CD4-positive, alpha-beta T cell treated with Interleukin-15 for 4 hours (primary cell): ENCODE data around the gene GSAP.
"Not testable (repeated sequence)": the region's sequence is repeated elsewhere in the genome, so short reads cannot be mapped to it uniquely, and the experiment has no call there.

Source experiments
- DNase-seq: peaks from one replicate; pipeline ENCODE4 v3.0.0-alpha.2; 2020; ENCODE audit warnings: low spot score

GSAP gene

DNA sequence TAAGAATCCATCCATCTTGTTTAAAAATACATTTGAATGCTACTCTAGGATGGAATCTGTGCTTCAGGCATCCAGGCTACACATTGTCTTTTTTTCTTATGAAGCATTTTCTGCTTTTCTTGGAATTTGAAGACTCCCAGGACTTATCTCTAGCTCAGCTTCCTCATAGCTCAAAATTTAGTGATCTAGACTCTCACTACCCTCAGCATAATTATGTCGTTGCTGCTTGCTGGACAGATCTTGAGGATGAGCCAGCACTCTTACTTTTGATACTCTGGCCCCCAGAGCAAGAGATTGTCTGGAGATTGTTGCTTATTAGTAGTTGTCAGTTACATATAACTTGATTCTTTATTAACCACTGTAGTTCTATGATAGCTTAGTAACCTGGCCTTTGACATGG, 133.3 kb downstream of the GSAP start:
- DNase-seq: no peak

DNA sequence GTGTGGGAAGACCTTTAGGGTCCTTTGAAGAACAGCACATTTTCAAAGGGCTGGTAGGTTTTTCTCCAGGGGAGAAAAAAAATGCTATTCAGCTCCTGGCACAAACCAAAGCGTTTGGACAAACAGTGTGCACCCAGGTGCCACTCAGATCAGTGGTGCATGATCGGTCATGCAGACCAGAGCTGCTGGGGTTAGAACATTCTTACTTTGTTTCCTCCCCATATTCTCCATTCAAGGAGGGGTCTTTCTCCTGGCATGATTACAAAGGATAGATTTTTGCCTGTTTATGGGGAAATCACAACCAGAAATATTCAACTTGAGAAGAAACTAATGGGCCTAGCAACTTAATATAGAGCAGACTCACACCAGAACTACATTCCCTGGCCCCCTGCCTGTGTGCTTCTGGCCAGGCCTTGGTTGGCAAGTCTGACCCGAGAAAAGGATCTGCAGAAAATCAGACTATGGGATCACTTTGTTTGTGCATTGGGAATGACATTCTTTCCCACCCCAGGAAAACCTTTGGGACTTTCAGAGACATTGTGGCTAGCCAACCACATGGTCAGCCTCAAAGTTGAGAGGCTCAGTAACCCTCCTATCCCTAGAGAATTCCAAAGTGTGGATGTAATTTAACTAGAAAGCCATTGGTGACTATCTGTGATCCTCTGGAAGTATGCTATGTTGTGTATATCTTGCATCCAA, 134.2 kb downstream of the GSAP start:
- DNase-seq: no peak

DNA sequence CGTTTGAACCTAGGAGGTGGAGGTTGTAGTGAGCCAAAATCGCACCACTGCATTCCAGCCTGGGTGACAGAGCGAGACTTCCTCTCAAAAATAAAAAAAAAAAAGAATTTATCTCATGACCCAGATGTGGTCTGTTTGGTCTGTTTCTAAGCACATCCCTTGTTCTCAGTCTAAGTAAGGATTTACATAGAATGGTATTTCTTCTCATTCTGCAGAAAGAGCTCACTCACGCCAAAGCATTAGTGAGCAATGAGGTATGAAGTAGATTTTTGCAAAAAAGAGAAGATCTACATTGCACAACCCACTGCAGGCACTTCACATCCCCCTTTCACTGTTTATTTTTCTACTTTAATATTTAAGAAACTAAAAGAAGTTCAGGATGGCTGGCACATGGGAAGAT, 140.0 kb downstream of the GSAP start:
- DNase-seq: no peak

DNA sequence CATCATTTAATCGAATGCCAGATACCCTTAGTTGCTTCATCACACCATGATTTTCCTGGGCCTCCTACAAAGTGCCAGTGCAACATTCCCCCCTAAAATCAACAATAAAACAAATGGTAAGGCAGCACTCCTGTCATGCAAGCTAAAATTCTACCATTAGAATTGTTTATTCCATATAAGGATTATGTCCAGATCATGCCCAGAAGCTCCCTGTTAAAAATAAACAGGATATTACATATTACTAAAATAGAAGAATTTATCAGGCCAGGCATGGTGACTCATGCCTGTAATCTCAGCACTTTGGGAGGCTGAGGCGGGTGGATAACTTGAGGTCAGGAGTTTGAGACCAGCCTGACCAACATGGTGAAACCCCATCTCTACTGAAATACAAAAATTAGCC, 140.5 kb downstream of the GSAP start:
- DNase-seq: not testable (repeated sequence)

DNA sequence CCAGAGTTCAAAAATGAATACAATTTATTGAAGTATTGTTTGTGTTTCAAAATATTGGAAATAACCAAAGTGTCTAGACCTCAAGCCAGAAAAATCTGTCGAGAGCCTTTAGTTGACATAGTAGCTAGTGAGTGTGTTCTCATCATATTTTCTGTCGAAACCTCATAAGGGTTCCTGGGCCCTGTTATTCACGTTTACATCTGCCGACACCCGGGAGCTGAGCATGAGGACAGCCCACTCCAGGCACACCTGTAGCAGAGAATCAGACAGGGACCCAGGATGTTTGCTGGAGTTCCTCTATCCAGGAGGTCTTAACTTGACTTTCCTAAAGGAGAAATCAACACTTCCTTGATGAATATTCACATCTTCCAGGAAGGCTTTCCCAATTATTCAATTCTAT, 144.4 kb downstream of the GSAP start:
- DNase-seq: no peak

DNA sequence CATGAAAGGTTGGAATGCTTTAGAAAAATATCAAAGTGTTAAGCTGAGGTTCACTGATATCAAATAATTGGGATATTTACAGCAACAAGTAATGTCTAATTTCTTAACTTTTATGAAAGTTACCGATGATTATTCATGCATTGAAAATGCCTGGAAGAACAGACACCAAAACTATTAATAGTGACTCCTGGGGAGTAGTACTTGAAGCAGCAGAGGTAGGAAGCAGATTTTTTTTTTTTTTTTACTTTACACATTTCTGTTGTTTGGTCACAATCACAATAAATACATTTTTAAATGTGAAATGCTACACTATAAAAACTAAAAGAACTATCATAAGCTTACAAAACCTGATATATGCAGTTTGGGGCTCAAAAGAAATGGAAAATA, 146.1 kb downstream of the GSAP start:
- DNase-seq: no peak

DNA sequence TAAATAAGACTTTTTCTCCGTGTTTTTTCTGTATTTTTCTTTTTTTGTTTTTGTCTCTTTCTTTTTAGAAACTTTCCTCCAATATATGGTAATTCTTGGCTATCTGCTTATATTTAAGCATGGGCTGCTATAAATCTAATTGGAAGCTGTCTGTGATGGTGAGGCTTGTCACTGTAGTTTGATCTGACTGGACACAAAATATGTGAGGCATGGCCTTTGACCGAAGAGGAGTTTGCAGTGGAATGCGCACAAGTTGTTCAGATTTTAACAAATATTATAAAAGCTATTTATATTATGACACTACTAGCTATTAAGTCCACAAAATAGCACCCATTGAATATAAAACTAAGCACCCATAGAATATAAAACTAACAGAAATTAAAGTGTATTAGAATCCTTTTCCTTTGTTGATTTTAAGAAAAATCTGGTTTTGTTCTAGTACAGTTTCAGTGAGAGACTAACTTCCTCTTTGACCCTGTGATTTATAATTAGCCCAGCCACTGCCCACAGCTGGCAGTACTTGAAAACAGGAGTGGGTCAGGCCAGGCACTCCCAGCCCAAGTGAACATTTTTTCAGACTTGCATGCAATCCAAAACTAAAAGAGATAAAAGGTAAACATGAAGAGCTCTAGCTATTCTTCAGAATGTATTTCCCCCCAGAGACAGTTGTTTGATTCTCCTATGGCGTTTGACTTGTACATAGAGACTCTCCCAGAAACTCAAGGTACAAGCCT, 146.6 kb downstream of the GSAP start:
- no peak for DNase-seq

DNA sequence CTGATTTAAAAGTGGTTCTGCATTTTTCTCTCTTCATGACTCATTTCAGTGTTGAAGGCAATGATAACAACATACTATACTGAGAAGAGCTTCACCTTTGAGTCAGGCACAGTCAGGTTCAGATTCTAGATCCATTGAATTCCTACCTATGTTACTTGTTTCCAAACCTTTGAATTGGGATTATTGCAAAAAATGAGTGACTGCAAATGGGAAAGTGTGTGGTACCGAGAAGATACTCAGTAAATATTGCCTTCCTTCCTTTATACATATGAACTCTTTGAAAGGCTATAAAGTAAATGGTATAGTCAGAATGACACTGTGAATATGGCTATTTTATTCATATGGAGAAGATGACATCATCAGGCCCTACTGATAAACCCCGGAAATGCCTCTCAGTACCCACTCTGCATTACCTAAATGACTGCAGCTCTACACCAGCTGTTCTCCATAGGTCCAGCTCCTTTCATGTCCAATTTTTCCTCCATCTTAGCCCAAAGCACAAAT, 149.8 kb downstream of the GSAP start:
- DNase-seq: no peak

DNA sequence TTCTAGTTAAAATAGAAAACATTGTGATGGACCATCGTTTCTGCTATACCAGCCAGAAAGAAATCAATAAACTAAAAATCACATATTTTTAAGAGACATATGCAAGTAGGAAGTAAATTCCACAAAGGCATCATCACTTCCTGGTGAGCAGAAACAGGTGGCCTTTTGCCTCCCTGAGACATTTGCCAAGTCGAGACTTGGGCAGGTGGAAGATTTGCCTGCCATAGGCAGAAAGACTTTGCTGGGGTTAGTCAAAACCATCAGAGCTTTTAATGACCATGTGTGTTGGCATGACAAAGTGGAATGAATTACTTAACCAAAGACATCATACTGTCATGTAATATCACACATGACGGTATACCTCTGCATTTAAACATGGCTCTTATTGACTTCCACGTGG, 150.5 kb downstream of the GSAP start:
- no peak for DNase-seq

DNA sequence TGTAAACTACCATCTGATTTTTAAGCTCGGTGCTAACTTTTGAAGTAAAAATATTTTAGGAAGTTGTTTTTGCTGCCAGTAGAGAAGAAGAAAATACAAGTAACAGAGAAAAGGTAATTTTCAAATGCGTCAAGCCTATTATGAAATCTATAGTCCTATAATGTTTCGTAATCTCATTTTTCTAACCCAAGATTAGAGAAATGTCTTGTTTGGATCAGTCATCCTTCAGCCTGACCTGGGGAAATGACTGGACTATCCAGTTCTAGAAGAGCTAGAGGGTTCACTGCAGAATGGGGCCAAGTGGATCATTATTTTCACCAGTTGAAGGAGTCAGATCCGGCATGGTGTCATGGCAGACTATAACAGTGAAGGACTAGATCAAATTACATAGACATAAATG, 153.8 kb downstream of the GSAP start:
- no peak for DNase-seq
